GM18507 (cell line): Measurements from ENCODE around the gene LRTM2.

Source experiments
- DNase-seq: peaks from one replicate; pipeline ENCODE4 v3.0.0; 2011; ENCODE audit warnings: low read depth; ENCODE audit not compliant: insufficient read length; ENCODE audit errors: extremely low spot score
- FAIRE-seq: peaks from 2 replicates; lab custom pipeline; 2011; peaks lifted over from hg19 to GRCh38; lab: Jason Lieb, UNC

The LRTM2 gene

DNA sequence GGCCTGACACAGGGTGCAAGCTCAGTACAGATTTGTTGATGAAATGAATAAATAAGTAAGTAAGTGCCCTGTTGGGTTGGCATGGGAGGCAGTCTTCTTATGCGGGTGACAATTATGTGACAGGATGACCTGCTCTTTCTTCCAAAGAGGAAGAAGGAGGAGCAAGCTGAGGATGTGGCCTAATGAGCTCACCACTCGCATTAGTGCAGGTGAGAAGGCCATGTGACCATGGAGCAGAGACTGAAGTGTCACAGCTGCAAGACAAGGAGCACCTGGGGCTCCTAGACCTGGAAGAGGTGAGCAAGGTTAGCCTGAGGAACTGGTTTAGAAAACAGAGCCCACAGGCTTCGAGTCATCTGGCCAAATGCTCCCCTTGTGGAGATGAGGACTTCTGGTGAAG is 34.9 kb downstream of the LRTM2 start:
- no peak for FAIRE-seq

DNA sequence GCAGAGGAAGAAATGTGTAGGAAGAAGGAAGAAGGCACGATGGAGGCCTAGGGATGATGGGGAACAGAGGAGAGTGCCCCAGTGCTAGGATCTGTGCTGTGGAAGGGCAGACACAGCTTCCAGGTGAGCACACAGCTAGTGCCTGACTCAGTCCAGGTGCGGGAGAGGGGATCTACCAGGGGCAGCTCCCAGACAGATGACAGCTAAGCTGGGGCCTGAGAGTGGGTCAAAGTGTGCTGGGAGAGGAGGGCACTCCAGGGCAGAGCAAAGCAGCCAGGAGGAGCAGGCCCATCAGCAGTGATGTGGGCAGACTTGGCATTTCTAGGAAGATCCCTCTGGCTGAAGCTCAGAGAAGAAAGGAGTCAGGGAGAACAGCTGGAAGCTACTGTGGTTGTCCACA is 36.7 kb downstream of the LRTM2 start:
- FAIRE-seq (no peak), DNase-seq (no peak)

More for the DNA sequence above, 34.9 kb downstream of the LRTM2 start:
- DNase-seq = no peak

DNA sequence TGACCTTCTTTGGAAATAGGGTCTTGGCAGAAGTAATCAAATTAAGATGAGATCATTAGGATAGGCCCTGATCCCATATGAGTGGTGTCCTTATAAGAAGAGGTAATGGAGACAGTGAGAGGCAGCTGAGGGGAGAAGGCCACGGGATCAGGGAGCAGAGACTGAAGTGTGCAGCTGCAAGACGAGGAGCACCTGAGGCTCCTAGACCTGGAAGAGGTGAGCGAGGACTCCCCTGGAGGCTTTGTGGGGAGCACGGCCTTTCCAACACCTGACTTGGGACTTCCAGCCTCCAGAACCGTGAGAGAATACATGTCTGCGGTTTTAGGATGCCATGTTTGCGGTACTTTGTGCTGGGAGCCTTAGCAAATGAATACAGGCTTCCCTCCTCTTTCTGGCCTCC is 37.5 kb downstream of the LRTM2 start:
- DNase-seq = no peak
- no peak for FAIRE-seq

DNA sequence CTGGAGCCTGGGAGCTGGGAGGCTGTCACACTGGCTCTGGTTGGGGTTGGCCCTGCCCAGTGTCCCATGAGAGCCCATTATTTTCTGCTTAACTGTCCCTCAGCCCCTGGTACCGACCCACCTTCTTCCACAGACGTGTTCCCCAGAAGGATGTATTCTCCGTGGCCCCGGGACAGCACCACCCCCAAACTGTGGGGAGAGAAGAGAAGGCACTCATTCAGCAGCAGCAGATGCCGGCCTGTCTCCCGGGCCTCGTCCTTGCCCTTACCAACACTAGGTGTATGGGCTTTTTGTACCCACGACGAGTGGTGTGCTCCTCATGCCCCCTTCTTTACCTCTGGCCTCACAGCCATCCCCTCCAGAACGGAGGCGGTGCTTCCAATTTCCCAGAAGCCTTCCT is 38.1 kb downstream of the LRTM2 start:
- no peak for DNase-seq
- FAIRE-seq = no peak

DNA sequence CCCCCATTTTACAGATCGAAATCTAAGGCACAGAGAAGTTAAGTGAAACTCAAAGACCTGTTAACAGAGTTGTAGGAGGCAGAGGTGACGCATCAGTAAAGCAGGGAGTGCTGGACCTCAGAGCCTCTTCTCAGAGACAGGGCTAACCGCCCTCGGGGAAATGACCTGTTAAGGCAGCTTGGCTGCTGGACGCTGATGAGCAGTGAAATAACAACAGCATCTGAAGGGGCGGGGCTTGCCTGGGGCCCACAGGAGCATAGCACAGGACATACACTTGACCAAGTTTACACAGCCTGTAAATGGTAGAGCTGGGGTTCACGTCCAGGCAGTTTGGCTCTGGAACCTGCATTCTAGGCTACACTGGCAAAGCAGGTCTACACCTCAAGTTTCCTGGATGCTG is 39.3 kb downstream of the LRTM2 start:
- DNase-seq = no peak
- no peak for FAIRE-seq

DNA sequence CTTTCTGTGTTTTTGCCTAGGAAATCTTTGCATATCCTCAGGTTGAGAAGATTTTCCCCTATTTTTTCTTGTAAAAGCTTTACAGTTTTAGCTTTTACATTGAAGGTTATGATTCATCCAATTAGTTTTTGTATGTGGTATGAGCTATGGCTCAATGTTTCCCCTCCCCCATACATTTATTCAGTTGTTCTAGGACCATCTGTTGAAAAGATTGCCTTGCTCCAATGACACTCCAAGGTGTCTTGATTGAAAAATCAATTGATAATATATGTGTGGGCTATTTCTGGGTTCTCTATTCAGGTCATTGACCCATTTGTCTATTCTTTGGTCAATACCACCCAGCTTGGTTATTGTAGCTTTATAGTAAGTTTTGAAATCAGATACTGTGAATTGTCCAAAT is 42.6 kb downstream of the LRTM2 start:
- FAIRE-seq (no peak), DNase-seq (no peak)

DNA sequence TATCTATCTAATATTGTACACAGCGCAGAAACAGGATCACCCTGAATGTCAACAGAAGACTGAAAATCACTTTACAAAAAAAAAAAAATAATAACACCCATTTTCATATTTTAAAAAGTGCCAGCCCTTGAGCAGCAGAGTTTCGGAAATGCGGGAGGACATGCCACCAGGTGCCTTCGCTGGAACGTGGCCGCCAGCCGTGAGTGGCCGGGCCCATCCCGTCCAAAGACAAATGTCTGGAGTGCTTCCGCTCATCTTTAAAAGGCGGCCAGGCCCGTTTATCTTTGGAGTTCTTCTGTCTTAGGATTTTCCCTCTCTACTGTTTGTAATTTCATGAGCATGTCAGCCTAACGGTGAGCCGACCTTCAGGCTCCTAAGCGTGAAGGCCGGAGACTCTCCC is 43.5 kb downstream of the LRTM2 start:
- no peak for FAIRE-seq
- no peak for DNase-seq

DNA sequence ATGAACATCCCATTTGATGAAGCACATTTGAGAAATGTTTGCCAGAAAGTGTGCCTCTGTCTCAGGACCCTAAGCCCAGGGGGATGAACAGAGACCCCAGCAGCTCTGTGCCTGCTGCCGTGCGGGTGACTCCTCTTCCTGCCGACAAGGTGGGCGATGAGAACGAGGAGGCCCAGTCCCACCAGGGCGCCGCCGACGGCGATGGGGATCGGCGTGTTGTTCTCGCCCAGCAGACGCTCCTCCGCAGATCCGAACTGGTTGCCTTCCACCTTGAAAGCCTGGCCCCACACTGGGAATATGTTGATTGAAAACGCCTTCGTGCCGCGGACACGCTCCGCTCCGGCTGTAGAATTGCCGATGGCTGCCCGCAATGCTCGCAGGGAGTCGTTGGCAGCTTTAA is 44.1 kb downstream of the LRTM2 start:
- no peak for FAIRE-seq
- DNase-seq = no peak

DNA sequence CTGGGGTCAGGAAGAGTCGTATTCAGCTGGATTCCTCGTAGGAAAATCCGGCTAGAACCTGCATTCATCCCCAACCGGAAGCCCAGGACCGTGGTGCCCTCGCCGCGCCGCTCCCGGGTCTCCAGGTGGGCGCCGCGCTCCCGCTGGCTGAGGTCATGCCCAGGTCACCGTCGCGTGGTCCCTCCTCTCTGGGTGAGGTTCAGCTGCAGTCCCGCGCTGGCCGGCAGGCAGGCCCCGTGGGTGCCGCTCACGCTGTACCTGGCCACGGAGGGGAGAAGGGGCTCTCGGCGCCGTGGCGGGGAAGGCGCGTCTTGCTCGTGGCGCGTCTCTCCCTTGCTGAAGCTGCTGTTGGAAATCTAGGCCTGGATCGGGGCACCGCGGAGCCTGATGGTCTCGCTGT is 44.5 kb downstream of the LRTM2 start:
- FAIRE-seq = no peak
- no peak for DNase-seq

DNA sequence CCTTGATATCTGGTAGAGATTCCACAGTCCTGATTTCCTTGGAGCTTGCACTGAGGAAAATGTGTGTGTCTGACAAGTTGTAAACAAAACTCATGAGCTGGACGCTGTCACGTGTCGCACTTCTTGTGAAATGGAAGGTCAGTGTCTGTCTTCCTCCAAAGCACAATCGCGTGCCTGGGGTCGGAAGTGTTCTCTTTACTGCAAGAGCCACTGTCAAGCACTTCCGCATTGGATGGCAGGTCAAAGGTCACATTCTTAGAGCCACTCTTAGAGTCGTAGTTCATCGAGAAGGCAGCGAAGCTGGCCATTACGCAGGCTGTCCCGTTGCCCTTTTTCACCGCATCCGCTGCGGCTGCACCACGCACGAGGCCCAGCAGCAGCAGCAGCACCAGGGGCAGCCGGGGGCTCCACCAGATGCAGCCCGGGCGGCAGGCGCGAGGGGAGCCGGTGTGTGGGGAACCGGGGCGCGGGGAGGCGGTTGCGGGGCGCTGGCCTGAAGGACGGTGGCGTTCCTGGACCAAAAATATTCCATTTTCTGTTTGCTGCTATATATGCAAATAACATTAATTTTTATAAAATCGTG is 45.0 kb downstream of the LRTM2 start:
- DNase-seq (no peak), FAIRE-seq (no peak)

DNA sequence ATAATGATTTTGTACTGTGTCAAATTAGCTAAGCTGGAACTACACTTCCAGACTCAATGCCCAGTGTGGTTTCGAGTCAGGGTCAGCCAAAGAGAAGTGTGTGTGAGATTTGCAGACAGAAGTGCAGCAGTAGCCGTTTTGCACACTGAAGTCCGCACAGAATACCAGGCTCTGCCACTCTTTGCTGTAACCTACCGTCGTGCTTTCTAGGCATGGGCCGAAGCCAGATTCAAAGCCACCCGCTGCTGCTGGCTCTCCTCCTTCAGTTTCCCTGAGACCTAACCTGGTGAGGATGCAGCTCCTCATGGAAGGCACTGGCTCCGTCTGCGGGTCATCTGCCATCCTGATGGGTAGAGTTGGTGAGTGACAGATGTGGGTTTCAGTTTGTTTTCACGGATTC is 48.8 kb downstream of the LRTM2 start:
- FAIRE-seq = no peak
- no peak for DNase-seq

DNA sequence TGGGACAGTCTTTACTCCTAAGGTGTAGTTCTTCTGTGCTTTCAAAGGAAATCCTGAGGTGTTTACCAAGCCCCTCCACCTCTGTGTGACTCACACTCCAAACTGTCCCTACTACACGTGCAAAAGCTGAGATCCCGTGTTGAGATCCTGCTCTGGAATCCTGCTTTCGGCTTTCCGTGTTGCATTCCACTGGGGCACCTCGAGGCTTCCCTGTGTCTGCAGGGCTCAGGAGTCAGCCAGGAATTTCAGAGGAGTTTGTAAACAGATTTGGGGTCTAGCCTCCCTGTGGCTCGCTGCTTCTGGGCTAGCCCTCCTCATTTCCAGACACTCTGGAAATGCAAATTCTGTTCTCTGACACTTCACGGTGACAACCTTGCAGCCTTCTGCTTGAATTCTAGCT is 49.7 kb downstream of the LRTM2 start:
- no peak for DNase-seq
- FAIRE-seq = no peak

DNA sequence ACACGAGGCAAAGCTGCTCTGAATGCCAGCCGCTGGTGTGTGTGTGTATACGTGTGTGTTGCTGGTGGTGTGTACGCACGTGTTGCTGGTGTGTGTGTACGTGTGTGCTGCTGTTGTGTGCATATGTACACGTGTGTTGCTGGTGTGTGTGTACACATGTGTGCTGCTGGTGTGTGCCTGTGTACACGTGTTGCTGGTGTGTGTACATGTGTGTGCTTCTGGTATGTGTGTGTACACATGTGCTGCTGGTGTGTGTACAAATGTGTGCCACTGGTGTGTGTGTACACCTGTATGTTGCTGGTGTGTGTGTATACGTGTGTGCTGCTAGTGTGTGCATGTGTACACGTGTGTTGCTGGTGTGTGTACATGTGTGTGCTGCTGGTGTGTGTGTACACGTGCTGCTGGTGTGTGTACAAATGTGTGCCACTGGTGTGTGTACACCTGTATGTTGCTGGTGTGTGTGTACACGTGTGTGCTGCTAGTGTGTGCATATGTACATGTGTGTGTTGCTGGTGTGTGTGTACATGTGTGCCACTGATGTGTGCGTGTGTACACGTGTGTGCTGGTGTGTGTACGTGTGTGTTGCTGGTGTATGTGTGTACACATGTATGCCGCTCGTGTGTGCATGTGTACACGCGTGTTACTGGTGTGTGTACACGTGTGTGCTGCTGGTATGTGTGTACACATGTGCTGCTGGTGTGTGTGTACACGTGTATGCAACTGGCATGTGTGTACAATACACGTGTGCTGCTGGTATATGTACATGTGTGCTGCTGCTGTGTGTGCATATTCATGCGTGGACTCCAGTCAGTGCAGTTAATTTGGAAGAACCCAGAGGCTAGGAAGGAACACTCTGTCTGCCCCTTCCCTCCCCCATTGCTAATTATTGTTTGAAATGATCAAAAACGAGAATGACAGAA is 50.9 kb downstream of the LRTM2 start:
- DNase-seq = no peak
- FAIRE-seq = no peak

DNA sequence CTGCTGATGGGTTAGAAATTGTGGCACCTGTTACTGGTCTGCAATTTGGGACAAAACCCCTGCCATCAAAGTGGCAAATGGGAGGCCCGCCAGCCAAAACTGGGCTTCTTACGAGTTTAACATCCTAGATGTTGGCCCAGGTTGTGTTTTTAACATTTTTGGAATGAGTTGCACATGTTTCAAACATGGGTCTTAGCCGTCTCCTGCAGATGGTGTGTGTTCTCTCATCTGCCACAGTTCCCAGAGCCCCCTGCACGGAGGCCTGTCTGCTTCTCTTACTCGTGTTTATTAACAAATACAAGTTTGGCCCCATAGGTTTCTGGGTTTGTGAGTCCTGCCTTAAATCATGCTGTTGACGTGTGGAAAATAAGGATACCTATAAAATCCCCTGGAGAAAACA is 51.6 kb downstream of the LRTM2 start:
- FAIRE-seq = no peak
- DNase-seq = no peak

DNA sequence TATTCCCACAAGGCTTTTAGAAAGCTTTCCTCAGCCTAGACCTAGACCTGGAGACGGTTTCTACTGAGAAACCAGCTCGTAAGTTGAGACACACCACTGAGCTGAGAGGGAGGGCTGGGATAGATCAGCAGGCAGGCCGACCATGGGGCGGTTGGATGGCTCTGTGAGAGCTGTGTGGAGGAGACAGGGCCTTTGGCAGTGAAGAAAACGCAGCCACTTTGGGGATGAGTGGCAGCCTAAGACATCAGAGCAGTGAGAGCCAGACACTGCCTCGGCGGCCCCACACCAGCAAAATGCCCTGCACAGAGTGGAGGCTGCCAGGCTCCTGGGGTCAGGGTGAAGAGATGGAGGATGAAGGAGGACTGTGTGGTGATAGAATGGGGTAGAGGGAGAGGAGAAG is 52.1 kb downstream of the LRTM2 start:
- FAIRE-seq (no peak), DNase-seq (no peak)

DNA sequence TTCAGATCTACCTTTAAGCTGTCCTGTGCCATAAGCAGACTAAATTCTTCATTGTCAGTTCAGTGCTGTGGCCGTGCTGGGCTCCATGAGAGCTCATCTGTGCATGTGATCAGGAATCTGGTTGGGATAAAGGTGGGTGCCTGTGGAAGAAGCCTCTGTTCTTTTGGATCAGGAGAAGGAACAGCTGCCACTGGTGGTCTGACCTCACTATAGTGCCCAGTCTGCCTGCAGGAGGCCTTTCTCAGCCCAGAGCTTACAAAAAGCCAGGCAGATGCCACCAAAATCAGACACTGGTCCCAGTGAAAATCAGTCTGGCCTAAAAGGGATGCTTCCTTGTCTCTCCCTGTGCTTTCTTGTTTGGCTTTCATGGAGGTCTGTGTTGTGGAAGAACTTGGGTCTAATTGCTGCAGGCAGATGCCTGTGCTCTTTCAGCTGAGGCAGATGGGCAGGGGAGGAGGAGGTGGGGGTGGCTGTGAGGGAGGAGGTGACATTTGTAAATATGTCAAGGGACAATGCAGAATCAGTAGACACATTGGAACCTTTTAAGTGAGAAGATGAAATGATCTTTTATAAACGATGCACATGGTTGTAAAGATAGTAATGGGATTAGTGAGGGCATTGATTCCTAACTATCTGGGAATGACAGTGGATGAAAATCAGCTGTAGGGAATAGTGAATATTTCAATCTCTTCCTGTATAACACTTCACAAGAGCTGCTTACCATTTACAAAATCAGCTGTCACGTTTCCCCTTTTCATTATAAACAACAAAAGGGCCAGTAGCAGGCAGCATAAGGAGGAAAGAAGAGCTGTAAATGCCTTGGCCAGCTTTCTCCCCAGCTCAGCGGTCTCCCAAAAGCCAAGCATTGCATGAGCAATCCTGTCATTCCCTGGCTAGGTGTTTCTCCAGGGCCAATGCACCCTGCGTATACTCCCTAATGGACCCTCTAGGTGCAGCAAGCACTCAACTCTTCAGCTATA is 53.5 kb downstream of the LRTM2 start:
- FAIRE-seq = no peak

DNA sequence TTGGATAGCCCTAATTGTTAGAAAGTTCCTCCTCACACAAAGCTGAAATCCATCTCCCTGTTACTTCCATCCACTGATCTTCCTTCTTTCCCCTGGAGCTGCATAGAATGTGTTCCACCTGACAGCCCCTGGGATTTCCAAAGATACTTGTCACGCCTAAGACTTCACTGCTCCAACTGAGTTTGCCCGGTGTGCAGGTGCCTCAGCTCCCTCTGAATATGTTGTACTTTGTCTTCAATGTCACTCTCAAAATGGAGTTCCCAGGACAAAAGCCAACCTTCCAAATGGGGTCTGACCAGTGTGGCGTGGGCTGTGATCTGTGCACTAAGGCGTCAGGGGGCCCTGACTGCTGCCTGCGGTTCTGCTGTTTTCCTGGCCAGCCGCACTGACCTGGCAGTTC is 55.2 kb downstream of the LRTM2 start:
- no peak for FAIRE-seq
- no peak for DNase-seq

More for the DNA sequence above, 53.5 kb downstream of the LRTM2 start:
- no peak for DNase-seq

DNA sequence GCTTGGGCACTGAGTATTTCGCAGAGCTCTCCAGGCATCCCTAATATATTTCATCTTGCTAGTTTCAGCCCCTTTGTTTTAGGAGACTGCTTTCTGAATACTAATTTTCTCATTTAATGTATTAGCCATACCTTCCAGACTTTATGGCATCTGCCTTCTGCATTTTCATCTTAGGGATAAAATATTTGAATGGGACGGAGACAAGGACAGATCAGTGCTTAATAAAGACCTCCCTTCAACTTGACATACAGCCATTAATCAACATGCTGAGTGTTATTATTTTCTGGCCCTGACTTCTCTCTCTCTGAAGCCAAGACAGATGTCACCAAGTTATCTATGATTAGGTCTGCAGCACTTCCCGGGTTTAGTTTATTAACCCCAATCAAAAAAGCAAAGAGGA is 55.7 kb downstream of the LRTM2 start:
- FAIRE-seq = no peak
- no peak for DNase-seq

DNA sequence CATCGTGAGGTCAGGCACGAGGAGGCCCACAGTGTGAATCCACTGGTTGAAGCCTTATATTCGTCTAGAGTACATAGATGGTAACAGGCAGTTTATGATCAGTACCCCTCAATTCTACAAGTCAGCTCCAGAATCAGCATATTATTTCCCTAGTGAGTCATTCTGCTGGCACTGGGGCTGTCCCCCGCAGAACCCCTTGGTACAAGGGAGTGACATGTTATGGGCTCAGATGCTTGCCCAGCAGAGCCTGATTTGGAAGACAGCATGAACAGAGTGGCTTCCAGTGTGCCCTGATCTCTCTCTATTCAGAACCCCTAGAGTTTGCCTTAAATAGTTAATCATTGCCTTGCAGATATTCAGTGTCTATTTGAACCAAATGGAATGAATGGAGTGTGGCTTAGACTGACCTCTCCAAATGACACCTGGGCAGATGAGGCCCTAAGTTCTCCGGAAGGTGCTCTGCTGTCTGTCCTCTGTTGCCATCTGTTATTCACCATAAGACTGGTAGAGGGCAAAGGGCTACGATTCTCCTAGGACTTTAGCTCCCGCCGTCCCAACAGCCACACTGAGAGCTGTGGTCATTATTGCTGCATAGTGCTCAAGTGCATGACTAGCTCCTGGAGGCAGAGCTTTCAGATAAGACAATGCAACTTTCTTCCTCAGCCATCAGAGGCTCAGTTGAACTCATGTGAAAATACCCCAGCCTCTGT is 57.0 kb downstream of the LRTM2 start:
- no peak for FAIRE-seq

DNA sequence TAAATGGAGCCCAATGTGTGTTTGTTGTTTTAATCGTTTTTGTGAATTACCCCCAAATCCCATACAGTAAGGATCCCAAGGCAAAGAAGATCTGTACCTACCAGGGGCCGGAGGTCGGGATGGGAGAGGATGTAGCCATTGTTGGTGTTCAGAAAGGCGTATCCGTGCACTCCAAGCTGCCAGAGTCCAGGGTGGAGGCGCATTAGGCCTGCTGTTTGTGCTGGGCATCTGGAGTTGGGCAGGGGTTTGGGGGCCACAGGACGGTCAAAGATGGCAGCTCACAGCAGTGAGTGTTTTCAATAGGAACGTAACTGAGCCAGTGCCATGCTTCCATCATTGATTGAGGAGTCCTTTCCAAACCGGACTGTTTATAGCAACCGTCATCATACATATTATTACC is 57.8 kb downstream of the LRTM2 start:
- no peak for DNase-seq
- FAIRE-seq = no peak

More for the DNA sequence above, 57.0 kb downstream of the LRTM2 start:
- no peak for DNase-seq
